Measurements from ENCODE around the gene SAMMSON.

GRCh38 chr3:69998759-69999139 lies 784 bp upstream of the SAMMSON start:
- TF ChIP-seq CTCF (conservative IDR thresholded peaks at IDR 0.05 in 1 of 2, IDR thresholded peaks at IDR 0.05 in 1 of 2; ENCODE audit: low read depth in 1 of 2, low read length in 2 of 2) = no peak
- no peak for TF ChIP-seq EZH2 (IDR thresholded peaks at IDR 0.05; ENCODE audit: low read length, missing control alignments)

Data from fibroblast of lung (primary cell).